CD14-positive monocyte (primary cell): Measurements from ENCODE around the gene UQCC5. TPM values are rescaled to one million over a fixed set of nuclear protein-coding genes. Genes with fewer than 3 reads are reported as not detected.

ENCODE experiments used
- DNase-seq, 3 donors: peaks; one replicate each; pipeline ENCODE4 v3.0.0-alpha.2; 2011 to 2022
- H2AFZ ChIP-seq: 2 replicates; pipeline ENCODE4 v1.6.0; 2012; ENCODE audit warnings: mild to moderate bottlenecking, low read depth, low read length, inconsistent platforms; ENCODE audit not compliant: insufficient read depth, poor library complexity, severe bottlenecking
- H3K27ac ChIP-seq, 2 donors: 1 replicate in 1 of 2; 2 replicates in 1 of 2; pipeline ENCODE4 v1.5.1; 2012 to 2013; ENCODE audit warnings: low read length in 2 of 2, control low read depth in 1 of 2, inconsistent platforms in 1 of 2, low read depth in 1 of 2, mild to moderate bottlenecking in 1 of 2
- H3K27me3 ChIP-seq, 2 donors: one replicate each; pipeline versions ENCODE4 v1.6.0 to v1.6.1; 2011 to 2013; ENCODE audit warnings: low read length in 2 of 2; ENCODE audit not compliant: control insufficient read depth in 2 of 2, insufficient read depth in 2 of 2
- H3K36me3 ChIP-seq, 2 donors: replicated peaks in 1 of 2; 1 replicate in 1 of 2; 2 replicates in 1 of 2; pipeline versions ENCODE4 v1.5.1 to v1.6.1; 2012 to 2013; ENCODE audit warnings: low read length in 2 of 2, control low read depth in 1 of 2, inconsistent platforms in 1 of 2, mild to moderate bottlenecking in 1 of 2; ENCODE audit not compliant: insufficient read depth in 2 of 2, control insufficient read depth in 1 of 2
- H3K4me1 ChIP-seq, 2 donors: 1 replicate in 1 of 2; 2 replicates in 1 of 2; pipeline versions ENCODE4 v1.5.1 to v1.6.1; 2012 to 2013; ENCODE audit warnings: low read length in 2 of 2, control low read depth in 1 of 2, inconsistent platforms in 1 of 2, mild to moderate bottlenecking in 1 of 2, moderate library complexity in 1 of 2; ENCODE audit not compliant: insufficient read depth in 2 of 2, control insufficient read depth in 1 of 2
- H3K4me2 ChIP-seq: replicated peaks from 2 replicates; pipeline ENCODE3; 2012; ENCODE audit warnings: low read length, moderate library complexity, mild to moderate bottlenecking; ENCODE audit not compliant: poor library complexity, severe bottlenecking; ENCODE audit errors: extremely low read depth
- H3K4me3 ChIP-seq, 3 experiments: fragments of 200-600 bp in 1 of 3; sonication (generic) in 1 of 3; replicated peaks in 1 of 3; 1 replicate in 2 of 3; 2 replicates in 1 of 3; pipeline ENCODE4 v1.5.1; 2011 to 2013; ENCODE audit warnings: low read length in 3 of 3, mild to moderate bottlenecking in 3 of 3, control low read depth in 2 of 3, low read depth in 2 of 3, inconsistent platforms in 1 of 3, moderate library complexity in 1 of 3
- H3K79me2 ChIP-seq: 2 replicates; pipeline ENCODE4 v1.6.0; 2012; ENCODE audit warnings: mild to moderate bottlenecking, control low read depth, inconsistent platforms, low read length, moderate library complexity; ENCODE audit not compliant: insufficient read depth
- H3K9ac ChIP-seq: 2 replicates; pipeline ENCODE4 v1.6.0; 2017; ENCODE audit warnings: low read length, mild to moderate bottlenecking; ENCODE audit not compliant: insufficient read depth, poor library complexity, severe bottlenecking
- H3K9me3 ChIP-seq, 2 donors: replicated peaks in 1 of 2; 1 replicate in 1 of 2; 2 replicates in 1 of 2; pipeline versions ENCODE4 v1.5.1 to v1.6.1; 2012 to 2013; ENCODE audit warnings: low read length in 2 of 2, control low read depth in 1 of 2; ENCODE audit not compliant: control insufficient read depth in 1 of 2, insufficient read depth in 1 of 2
- H4K20me1 ChIP-seq: 2 replicates; pipeline ENCODE4 v1.6.0; 2012; ENCODE audit warnings: mild to moderate bottlenecking, low read length, control low read depth, moderate library complexity; ENCODE audit not compliant: insufficient read depth
- H3K27ac Mint-ChIP-seq, 7 donors: one replicate each; pipeline ENCODE4 v1.8.0; 2020; ENCODE audit warnings: mild to moderate bottlenecking in 7 of 7, mixed read lengths in 7 of 7, moderate library complexity in 6 of 7, inconsistent platforms in 2 of 7
- H3K27me3 Mint-ChIP-seq, 3 donors: one replicate each; pipeline ENCODE4 v1.8.0; 2021 to 2022; ENCODE audit warnings: low read depth in 3 of 3, mild to moderate bottlenecking in 3 of 3, mixed read lengths in 3 of 3, moderate library complexity in 3 of 3, inconsistent platforms in 1 of 3
- H3K36me3 Mint-ChIP-seq, 2 donors: one replicate each; pipeline ENCODE4 v1.8.0; 2020; ENCODE audit warnings: mixed read lengths in 2 of 2, inconsistent platforms in 1 of 2, mild to moderate bottlenecking in 1 of 2
- H3K4me1 Mint-ChIP-seq: one replicate; pipeline ENCODE4 v1.8.0; 2020; ENCODE audit warnings: mild to moderate bottlenecking, mixed read lengths
- H3K4me3 Mint-ChIP-seq, 2 donors: one replicate each; pipeline ENCODE4 v1.8.0; 2020; ENCODE audit warnings: mild to moderate bottlenecking in 2 of 2, mixed read lengths in 2 of 2, moderate library complexity in 1 of 2
- H3K9me3 Mint-ChIP-seq, 7 donors: one replicate each; pipeline ENCODE4 v1.8.0; 2020 to 2022; ENCODE audit warnings: mixed read lengths in 7 of 7, mild to moderate bottlenecking in 6 of 7, moderate library complexity in 6 of 7, inconsistent platforms in 2 of 7
- CTCF ChIP-seq: fragments of 200-600 bp; IDR thresholded peaks from one replicate; pipeline ENCODE4 v1.8.0; 2022; ENCODE audit warnings: antibody characterized with exemption, mild to moderate bottlenecking
- WGBS: methylation state at CpG from one replicate; pipeline ENCODE4 v1.1.5; 2013; ENCODE audit warnings: missing lambda C conversion rate; ENCODE audit not compliant: insufficient coverage; 5-methylcytosine and 5-hydroxymethylcytosine counted together
- intact Hi-C, 2 donors: fragments of 100-400 bp; cut with micrococcal nuclease; formaldehyde crosslinking; loops; one replicate each; pipeline versions ENCODE4 v1.15.0 to v1.15.1; 2023
- polyA plus RNA-seq, 3 donors: library from polyadenylated mRNA; depleted of rRNA in 1 of 3; unstranded in 2 of 3; stranded (reverse) in 1 of 3; fragments of 300-500 nt in 2 of 3; fragments of >200 nt in 1 of 3; fragmentation: Illumina TruSeq in 2 of 3; gene quantifications; 1 replicate in 2 of 3; 2 replicates in 1 of 3; pipeline ENCODE4 v1.2.3, GENCODE V29; 2012 to 2021

UQCC5 gene
- polyA plus RNA-seq, 3 donors, result 1.4 to 52.1 (median 43.3) TPM

- Histone ChIP-seq H3K4me3 (no peak overlapping the region), H3K27ac (peak overlapping the region in 1 of 2 donors; percentile 20), H3K4me1 (no peaks in the 10 kb centered on the region), H3K36me3 (peaks cover 99% of the 10 kb centered on the region in 2 donors), H4K20me1 (peaks cover 16% of the 10 kb centered on the region), H3K27me3 (no peaks in the 10 kb centered on the region), H3K9me3 (no peaks in the 10 kb centered on the region), H3K9ac (no peak overlapping the region), H3K4me2 (no peak overlapping the region), H2AFZ (no peak overlapping the region), H3K79me2 (no peaks in the 10 kb centered on the region)
- no peak for TF ChIP-seq CTCF
- Mint-ChIP-seq H3K27ac (peak overlapping the region in 4 of 7 donors; percentile 15 to 45 (median 34)), H3K4me3 (no peak overlapping the region), H3K4me1 (no peaks in the 10 kb centered on the region), H3K27me3 (peaks cover 0 to 5% (median 3%) of the 10 kb centered on the region in 3 donors), H3K9me3 (no peaks in the 10 kb centered on the region), H3K36me3 (peaks cover 84 to 97% of the 10 kb centered on the region in 2 donors)
- intact Hi-C loops, result no loop called here
- 90% methylated on average over 4 of the region's 6 CpGs for WGBS
- no peak for DNase-seq
Observed at GRCh38 chr3:52515192-52515591, 21.2 kb upstream of the UQCC5 start.

GRCh38 chr3:52516509-52517195 is 19.8 kb upstream of the UQCC5 start:
- no peaks in the 10 kb centered on the region for H3K9me3 ChIP-seq
- Mint-ChIP-seq H3K4me1 (no peaks in the 10 kb centered on the region), H3K27me3 (peaks cover 0 to 5% (median 3%) of the 10 kb centered on the region in 3 donors), H3K4me3 (no peak overlapping the region), H3K9me3 (no peaks in the 10 kb centered on the region), H3K36me3 (peaks cover 83 to 97% of the 10 kb centered on the region in 2 donors), H3K27ac (peak overlapping the region in 1 of 7 donors; percentile 40)
- no peak for DNase-seq
- no peaks in the 10 kb centered on the region for H3K79me2 ChIP-seq
- no peak for TF ChIP-seq CTCF
- intact Hi-C loops, result no loop called here
- H3K9ac ChIP-seq, result no peak overlapping the region
- H3K4me1 ChIP-seq, result no peaks in the 10 kb centered on the region
- H3K27me3 ChIP-seq, result no peaks in the 10 kb centered on the region
- H3K4me3 ChIP-seq, result no peak overlapping the region
- H3K27ac ChIP-seq, result no peak overlapping the region
- no peak overlapping the region for H3K4me2 ChIP-seq
- H3K36me3 ChIP-seq, result peaks cover 99% of the 10 kb centered on the region in 2 donors
- H4K20me1 ChIP-seq, result peaks cover 17% of the 10 kb centered on the region
- 93% methylated on average over 19 of the region's 19 CpGs for WGBS
- no peak overlapping the region for H2AFZ ChIP-seq
